Measurements from ENCODE around the gene GPR3.

GPR3 gene

GRCh38 chr1:27391511-27392095 is 819 bp upstream of the GPR3 start:
- H3K4me3 ChIP-seq (ENCODE audit: low read depth, low read length) = no peak overlapping the region; the same call in 1 of the 2 replicates
- TF ChIP-seq CTCF (IDR thresholded peaks at IDR 0.05; ENCODE audit: control insufficient read depth, extremely low read depth, insufficient read depth) = no peak
- no peak for DNase-seq (ENCODE audit: low read depth)

GRCh38 chr1:27392778-27393635 is 585 bp downstream of the GPR3 start:
- DNase-seq (ENCODE audit: low read depth) = no peak
- no peak for TF ChIP-seq CTCF (IDR thresholded peaks at IDR 0.05; ENCODE audit: control insufficient read depth, extremely low read depth, insufficient read depth)
- H3K4me3 ChIP-seq (ENCODE audit: low read depth, low read length) = peak overlapping the region; percentile 54

GRCh38 chr1:27393641-27394281 is 1.3 kb downstream of the GPR3 start:
- no peak for TF ChIP-seq CTCF (IDR thresholded peaks at IDR 0.05; ENCODE audit: control insufficient read depth, extremely low read depth, insufficient read depth)
- no peak for DNase-seq (ENCODE audit: low read depth)
- H3K4me3 ChIP-seq (ENCODE audit: low read depth, low read length) = no peak overlapping the region

- no peak for DNase-seq (ENCODE audit: low read depth)
- TF ChIP-seq CTCF (IDR thresholded peaks at IDR 0.05; ENCODE audit: control insufficient read depth, extremely low read depth, insufficient read depth) = no peak
- H3K4me3 ChIP-seq (ENCODE audit: low read depth, low read length) = no peak overlapping the region
Measured at GRCh38 chr1:27394282-27394658, 1.8 kb downstream of the GPR3 start.

GRCh38 chr1:27394925-27395324 is 2.5 kb downstream of the GPR3 start:
- TF ChIP-seq CTCF (IDR thresholded peaks at IDR 0.05; ENCODE audit: control insufficient read depth, extremely low read depth, insufficient read depth) = no peak
- DNase-seq (ENCODE audit: low read depth) = no peak
- H3K4me3 ChIP-seq (ENCODE audit: low read depth, low read length) = no peak overlapping the region

- peak; percentile 89 for TF ChIP-seq CTCF (IDR thresholded peaks at IDR 0.05; ENCODE audit: control insufficient read depth, extremely low read depth, insufficient read depth)
- H3K4me3 ChIP-seq (ENCODE audit: low read depth, low read length) = no peak overlapping the region
- DNase-seq (ENCODE audit: low read depth) = no peak
Measured at GRCh38 chr1:27395441-27396195, 3.2 kb downstream of the GPR3 start.
